SK-N-SH (cell line): ENCODE data around the gene GRIP2.

Experiments
- CHD2 ChIP-seq: fragments of 150-350 bp; IDR thresholded peaks from 2 replicates; pipeline ENCODE4 v1.6.1; 2018; ENCODE audit warnings: low read length; ENCODE audit not compliant: partially characterized antibody
- EP300 ChIP-seq, 2 experiments: IDR thresholded peaks; 2 replicates each; pipeline versions ENCODE4 v1.4.0 to v1.6.1; 2012; ENCODE audit warnings: borderline replicate concordance in 1 of 2, low read depth in 1 of 2, low read length in 1 of 2
- FOXM1 ChIP-seq: IDR thresholded peaks from 2 replicates; pipeline ENCODE4 v1.4.0; 2012; ENCODE audit warnings: low read depth, mild to moderate bottlenecking
- NRF1 ChIP-seq: IDR thresholded peaks from 2 replicates; pipeline ENCODE4 v1.6.1; 2012; ENCODE audit warnings: low read depth, mild to moderate bottlenecking, low read length
- POLR2AphosphoS5 ChIP-seq: IDR thresholded peaks from 2 replicates; pipeline ENCODE4 v1.6.1; 2012; ENCODE audit warnings: low read depth, low read length
- TF ChIP-seq, protein P1 (sequence below): fragments of 200-600 bp; sonication (generic); IDR thresholded peaks from 2 replicates; pipeline ENCODE4 v1.6.1; 2017; ENCODE audit warnings: antibody characterized with exemption, mild to moderate bottlenecking, moderate library complexity
- TF ChIP-seq, protein P2 (sequence below): IDR thresholded peaks from 2 replicates; pipeline ENCODE4 v1.6.1; 2012; ENCODE audit warnings: mild to moderate bottlenecking, low read depth, low read length, moderate library complexity

DNA sequence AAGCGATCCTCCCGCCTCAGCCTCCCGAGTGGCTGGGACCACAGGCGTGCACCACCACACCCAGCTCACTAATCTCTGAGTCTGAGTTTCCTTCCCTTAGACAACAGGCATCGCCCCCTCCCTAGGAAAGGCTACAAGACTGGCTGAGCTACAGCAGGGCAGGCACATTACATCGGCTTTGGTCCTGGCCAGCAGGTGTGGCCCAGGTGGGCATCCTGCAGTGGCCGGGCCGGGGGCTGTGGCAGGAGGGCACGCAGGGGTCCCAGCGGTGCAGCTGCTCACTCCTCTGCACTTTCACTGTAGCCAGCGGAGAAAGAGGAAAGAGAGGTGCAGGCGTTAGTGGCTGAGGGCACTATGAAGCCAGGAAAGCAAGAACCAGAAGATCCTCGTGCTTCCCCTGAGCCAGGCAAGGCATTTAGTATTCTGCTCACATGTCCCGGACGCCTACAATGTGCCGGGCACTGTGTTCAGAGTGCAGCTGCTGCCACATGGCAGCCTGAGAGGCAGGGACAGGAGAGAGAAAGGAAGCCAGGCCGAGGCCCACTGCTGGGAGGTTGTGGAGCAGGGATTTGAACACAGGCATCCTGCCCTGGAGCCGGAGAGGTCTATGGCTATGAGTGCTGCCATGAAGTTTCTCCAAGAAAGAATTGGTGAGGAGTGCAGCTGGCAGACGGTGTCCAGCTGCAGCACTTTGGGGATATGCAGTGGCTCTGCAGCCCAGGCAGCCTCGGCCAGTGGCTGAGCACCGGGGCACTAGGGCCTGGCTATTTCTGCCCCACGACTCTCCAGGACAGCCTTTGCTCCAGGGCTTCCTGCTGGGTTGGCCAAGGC lies 22.3 kb downstream of the GRIP2 start:
- no peak for TF ChIP-seq NRF1
- TF ChIP-seq, protein P1, sequence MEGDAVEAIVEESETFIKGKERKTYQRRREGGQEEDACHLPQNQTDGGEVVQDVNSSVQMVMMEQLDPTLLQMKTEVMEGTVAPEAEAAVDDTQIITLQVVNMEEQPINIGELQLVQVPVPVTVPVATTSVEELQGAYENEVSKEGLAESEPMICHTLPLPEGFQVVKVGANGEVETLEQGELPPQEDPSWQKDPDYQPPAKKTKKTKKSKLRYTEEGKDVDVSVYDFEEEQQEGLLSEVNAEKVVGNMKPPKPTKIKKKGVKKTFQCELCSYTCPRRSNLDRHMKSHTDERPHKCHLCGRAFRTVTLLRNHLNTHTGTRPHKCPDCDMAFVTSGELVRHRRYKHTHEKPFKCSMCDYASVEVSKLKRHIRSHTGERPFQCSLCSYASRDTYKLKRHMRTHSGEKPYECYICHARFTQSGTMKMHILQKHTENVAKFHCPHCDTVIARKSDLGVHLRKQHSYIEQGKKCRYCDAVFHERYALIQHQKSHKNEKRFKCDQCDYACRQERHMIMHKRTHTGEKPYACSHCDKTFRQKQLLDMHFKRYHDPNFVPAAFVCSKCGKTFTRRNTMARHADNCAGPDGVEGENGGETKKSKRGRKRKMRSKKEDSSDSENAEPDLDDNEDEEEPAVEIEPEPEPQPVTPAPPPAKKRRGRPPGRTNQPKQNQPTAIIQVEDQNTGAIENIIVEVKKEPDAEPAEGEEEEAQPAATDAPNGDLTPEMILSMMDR, result no peak
- TF ChIP-seq FOXM1, result no peak
- TF ChIP-seq, protein P2, sequence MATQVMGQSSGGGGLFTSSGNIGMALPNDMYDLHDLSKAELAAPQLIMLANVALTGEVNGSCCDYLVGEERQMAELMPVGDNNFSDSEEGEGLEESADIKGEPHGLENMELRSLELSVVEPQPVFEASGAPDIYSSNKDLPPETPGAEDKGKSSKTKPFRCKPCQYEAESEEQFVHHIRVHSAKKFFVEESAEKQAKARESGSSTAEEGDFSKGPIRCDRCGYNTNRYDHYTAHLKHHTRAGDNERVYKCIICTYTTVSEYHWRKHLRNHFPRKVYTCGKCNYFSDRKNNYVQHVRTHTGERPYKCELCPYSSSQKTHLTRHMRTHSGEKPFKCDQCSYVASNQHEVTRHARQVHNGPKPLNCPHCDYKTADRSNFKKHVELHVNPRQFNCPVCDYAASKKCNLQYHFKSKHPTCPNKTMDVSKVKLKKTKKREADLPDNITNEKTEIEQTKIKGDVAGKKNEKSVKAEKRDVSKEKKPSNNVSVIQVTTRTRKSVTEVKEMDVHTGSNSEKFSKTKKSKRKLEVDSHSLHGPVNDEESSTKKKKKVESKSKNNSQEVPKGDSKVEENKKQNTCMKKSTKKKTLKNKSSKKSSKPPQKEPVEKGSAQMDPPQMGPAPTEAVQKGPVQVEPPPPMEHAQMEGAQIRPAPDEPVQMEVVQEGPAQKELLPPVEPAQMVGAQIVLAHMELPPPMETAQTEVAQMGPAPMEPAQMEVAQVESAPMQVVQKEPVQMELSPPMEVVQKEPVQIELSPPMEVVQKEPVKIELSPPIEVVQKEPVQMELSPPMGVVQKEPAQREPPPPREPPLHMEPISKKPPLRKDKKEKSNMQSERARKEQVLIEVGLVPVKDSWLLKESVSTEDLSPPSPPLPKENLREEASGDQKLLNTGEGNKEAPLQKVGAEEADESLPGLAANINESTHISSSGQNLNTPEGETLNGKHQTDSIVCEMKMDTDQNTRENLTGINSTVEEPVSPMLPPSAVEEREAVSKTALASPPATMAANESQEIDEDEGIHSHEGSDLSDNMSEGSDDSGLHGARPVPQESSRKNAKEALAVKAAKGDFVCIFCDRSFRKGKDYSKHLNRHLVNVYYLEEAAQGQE, result no peak
- TF ChIP-seq CHD2, result no peak
- TF ChIP-seq POLR2AphosphoS5, result no peak
- no peak for TF ChIP-seq EP300 (IDR thresholded peaks at IDR 0.05; ENCODE audit: borderline replicate concordance in 1 of 2, low read depth in 1 of 2, low read length in 1 of 2)
